ENCODE data around the gene PROSER2.

PROSER2 gene

DNA sequence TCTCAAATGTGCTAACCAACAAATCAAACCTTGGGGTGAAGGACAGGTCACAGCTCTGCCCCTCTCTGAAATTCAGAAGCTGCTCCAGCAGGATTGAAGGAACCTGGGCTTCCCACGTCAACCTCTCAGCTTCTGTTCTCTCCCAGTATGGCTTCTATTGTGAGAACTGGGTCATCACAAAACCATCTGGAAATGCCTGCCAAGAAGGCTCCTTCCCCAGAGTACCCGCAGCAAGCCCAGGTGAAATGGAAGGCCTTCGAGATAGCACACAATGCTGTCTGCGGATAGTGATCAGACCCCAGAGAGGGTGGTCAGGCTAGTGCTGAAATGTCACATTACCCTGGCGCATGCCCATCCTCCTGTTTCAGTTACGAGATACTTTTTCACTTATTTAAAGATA, 16.4 kb upstream of the PROSER2 start:
- Mint-ChIP-seq H3K4me3 (no peak overlapping the region), H3K4me1 (peaks cover 37% of the 10 kb centered on the region), H3K27me3 (ENCODE audit: low read depth, poor library complexity) (peaks cover 11% of the 10 kb centered on the region), H3K36me3 (ENCODE audit: low read depth) (no peaks in the 10 kb centered on the region), H3K27ac (no peak overlapping the region), H3K9me3 (no peaks in the 10 kb centered on the region)
- TF ChIP-seq, protein P1, sequence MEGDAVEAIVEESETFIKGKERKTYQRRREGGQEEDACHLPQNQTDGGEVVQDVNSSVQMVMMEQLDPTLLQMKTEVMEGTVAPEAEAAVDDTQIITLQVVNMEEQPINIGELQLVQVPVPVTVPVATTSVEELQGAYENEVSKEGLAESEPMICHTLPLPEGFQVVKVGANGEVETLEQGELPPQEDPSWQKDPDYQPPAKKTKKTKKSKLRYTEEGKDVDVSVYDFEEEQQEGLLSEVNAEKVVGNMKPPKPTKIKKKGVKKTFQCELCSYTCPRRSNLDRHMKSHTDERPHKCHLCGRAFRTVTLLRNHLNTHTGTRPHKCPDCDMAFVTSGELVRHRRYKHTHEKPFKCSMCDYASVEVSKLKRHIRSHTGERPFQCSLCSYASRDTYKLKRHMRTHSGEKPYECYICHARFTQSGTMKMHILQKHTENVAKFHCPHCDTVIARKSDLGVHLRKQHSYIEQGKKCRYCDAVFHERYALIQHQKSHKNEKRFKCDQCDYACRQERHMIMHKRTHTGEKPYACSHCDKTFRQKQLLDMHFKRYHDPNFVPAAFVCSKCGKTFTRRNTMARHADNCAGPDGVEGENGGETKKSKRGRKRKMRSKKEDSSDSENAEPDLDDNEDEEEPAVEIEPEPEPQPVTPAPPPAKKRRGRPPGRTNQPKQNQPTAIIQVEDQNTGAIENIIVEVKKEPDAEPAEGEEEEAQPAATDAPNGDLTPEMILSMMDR (IDR thresholded peaks at IDR 0.05): no peak
- DNase-seq: no peak

GRCh38 chr10:11808808-11809207, 14.3 kb upstream of the PROSER2 start:
- no peak overlapping the region for H3K4me3 Mint-ChIP-seq
- TF ChIP-seq, protein P1 (IDR thresholded peaks at IDR 0.05): no peak
- H3K27me3 Mint-ChIP-seq (ENCODE audit: low read depth, poor library complexity): peaks cover 19% of the 10 kb centered on the region
- H3K27ac Mint-ChIP-seq: no peak overlapping the region
- peaks cover 37% of the 10 kb centered on the region for H3K4me1 Mint-ChIP-seq
- DNase-seq: no peak
- no peaks in the 10 kb centered on the region for H3K9me3 Mint-ChIP-seq
- H3K36me3 Mint-ChIP-seq (ENCODE audit: low read depth): no peaks in the 10 kb centered on the region

DNA sequence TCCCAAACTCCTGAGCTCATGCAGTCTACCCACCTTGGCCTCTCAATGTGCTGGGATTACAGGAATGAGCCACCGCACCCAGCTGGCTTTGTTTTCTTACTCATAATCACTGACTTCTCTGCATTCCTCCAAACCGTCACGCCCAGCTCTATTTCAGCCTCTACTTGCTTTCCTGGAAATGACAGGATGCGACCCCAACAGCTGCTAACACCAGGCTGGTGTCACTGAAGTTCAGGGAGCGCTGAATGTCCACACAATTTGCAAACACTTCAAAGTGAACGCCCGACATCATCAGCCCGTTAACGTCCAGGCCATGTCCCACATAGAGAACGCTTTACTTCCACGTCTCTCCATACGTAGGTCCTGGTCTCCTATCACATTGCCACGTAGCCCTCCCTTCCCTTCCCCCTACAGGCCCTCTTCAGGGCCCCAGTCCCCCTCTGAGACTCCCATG, 12.8 kb upstream of the PROSER2 start:
- no peaks in the 10 kb centered on the region for H3K36me3 Mint-ChIP-seq (ENCODE audit: low read depth)
- H3K4me1 Mint-ChIP-seq: peaks cover 37% of the 10 kb centered on the region
- peak overlapping the region; percentile 43 for H3K27ac Mint-ChIP-seq
- peak overlapping the region; percentile 55 for H3K4me3 Mint-ChIP-seq
- no peak for DNase-seq
- TF ChIP-seq, protein P1 (IDR thresholded peaks at IDR 0.05): no peak
- peaks cover 19% of the 10 kb centered on the region for H3K27me3 Mint-ChIP-seq (ENCODE audit: low read depth, poor library complexity)
- no peaks in the 10 kb centered on the region for H3K9me3 Mint-ChIP-seq

DNA sequence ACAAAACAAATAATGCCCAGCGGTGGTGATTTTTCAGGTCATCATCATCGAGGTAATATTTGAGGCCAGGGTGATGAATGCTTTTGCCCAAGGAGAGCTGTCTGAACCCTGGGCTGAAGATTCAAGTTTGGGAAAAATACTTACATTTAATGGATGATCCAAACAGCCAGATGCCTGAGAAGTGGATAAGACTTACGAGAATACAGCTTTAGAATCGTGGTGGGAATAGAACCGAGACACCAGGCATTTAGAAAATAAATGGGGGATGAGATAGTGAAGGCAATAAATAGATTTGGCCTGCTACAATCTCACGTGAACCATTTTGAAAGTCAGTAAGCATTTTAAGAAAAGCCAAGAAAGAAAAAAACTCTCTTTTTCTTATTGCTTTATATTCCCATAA, 12.2 kb upstream of the PROSER2 start:
- Mint-ChIP-seq H3K27me3 (ENCODE audit: low read depth, poor library complexity) (peaks cover 19% of the 10 kb centered on the region), H3K27ac (peak overlapping the region; percentile 43), H3K4me3 (no peak overlapping the region), H3K36me3 (ENCODE audit: low read depth) (no peaks in the 10 kb centered on the region), H3K4me1 (peaks cover 31% of the 10 kb centered on the region), H3K9me3 (no peaks in the 10 kb centered on the region)
- TF ChIP-seq, protein P1 (IDR thresholded peaks at IDR 0.05): no peak
- no peak for DNase-seq

GRCh38 chr10:11813177-11813576, 10.0 kb upstream of the PROSER2 start:
- no peak for DNase-seq
- no peaks in the 10 kb centered on the region for H3K36me3 Mint-ChIP-seq (ENCODE audit: low read depth)
- H3K27me3 Mint-ChIP-seq (ENCODE audit: low read depth, poor library complexity): peaks cover 19% of the 10 kb centered on the region
- no peak overlapping the region for H3K27ac Mint-ChIP-seq
- H3K4me3 Mint-ChIP-seq: no peak overlapping the region
- peaks cover 12% of the 10 kb centered on the region for H3K4me1 Mint-ChIP-seq
- TF ChIP-seq, protein P1 (IDR thresholded peaks at IDR 0.05): no peak
- no peaks in the 10 kb centered on the region for H3K9me3 Mint-ChIP-seq

DNA sequence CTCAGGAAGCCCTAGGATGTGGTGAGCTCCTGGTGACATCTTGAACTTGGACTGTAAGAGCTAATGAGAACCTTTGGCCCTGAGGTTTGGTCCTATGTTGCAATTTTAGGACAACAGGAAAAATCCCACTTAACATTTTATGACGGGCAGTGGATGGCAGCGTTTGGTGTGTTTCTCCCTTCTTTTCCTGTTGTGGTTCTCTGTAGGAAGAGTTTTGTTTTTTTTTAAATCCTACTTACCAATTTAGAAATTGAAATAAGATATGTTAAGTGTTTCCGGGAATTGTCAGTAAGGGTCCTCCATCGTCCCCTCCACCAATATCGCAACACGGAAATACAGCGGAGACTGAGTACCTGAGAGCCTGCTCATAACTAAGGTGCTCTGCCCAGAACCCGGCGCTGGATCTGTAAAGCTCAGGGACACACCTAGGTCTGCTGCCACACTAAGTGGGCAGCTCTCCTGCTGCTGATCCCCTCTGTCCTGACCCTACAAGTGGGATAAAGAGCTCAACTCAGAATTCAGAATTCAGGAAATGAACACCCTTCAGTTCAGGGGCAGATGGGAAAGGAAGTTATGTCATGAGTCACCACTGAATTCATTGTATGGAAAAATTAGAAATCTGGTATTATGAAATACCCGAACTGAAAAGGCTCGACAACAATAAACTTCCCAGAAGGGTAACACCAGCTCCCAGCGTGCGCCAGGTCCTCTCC, 9.1 kb upstream of the PROSER2 start:
- DNase-seq: no peak
- Mint-ChIP-seq H3K4me1 (peaks cover 12% of the 10 kb centered on the region), H3K4me3 (no peak overlapping the region), H3K27ac (no peak overlapping the region), H3K36me3 (ENCODE audit: low read depth) (no peaks in the 10 kb centered on the region), H3K9me3 (no peaks in the 10 kb centered on the region), H3K27me3 (ENCODE audit: low read depth, poor library complexity) (peaks cover 19% of the 10 kb centered on the region)
- TF ChIP-seq, protein P1 (IDR thresholded peaks at IDR 0.05): no peak
